Activated T-cell treated with anti-CD3 and anti-CD28 coated beads, Interleukin-2, amount 50 U/mL, for 24 hours (primary cell): ENCODE measurements around the gene FOXJ3.

Experiments used
- DNase-seq: peaks from one replicate; pipeline ENCODE4 v3.0.0-alpha.2; 2020
- H3K27ac Mint-ChIP-seq: 2 replicates; pipeline ENCODE4 v1.8.0; 2020; ENCODE audit warnings: mild to moderate bottlenecking, mixed read lengths
- H3K27me3 Mint-ChIP-seq: 2 replicates; pipeline ENCODE4 v1.8.0; 2020; ENCODE audit warnings: mixed read lengths
- H3K36me3 Mint-ChIP-seq: 2 replicates; pipeline ENCODE4 v1.8.0; 2020; ENCODE audit warnings: low read depth, mixed read lengths
- H3K4me1 Mint-ChIP-seq: 2 replicates; pipeline ENCODE4 v1.8.0; 2020; ENCODE audit warnings: low read depth, mixed read lengths
- H3K4me3 Mint-ChIP-seq: 2 replicates; pipeline ENCODE4 v1.8.0; 2020; ENCODE audit warnings: mild to moderate bottlenecking, moderate library complexity, mixed read lengths
- H3K9me3 Mint-ChIP-seq: 2 replicates; pipeline ENCODE4 v1.8.0; 2020; ENCODE audit warnings: mixed read lengths

Gene FOXJ3

GRCh38 chr1:42348498-42348897, 13.5 kb upstream of the FOXJ3 start:
- Mint-ChIP-seq H3K36me3 (no peaks in the 10 kb centered on the region), H3K4me1 (no peaks in the 10 kb centered on the region), H3K4me3 (no peak overlapping the region), H3K27ac (no peak overlapping the region), H3K27me3 (peaks cover 34% of the 10 kb centered on the region), H3K9me3 (no peaks in the 10 kb centered on the region)
- no peak for DNase-seq

- no peaks in the 10 kb centered on the region for H3K36me3 Mint-ChIP-seq
- peaks cover 10% of the 10 kb centered on the region for H3K27me3 Mint-ChIP-seq
- no peak for DNase-seq
- peaks cover 3% of the 10 kb centered on the region for H3K4me1 Mint-ChIP-seq
- no peaks in the 10 kb centered on the region for H3K9me3 Mint-ChIP-seq
- no peak overlapping the region for H3K4me3 Mint-ChIP-seq
- no peak overlapping the region for H3K27ac Mint-ChIP-seq
Observed at GRCh38 chr1:42343049-42343448, 8.0 kb upstream of the FOXJ3 start.

- Mint-ChIP-seq H3K27ac (no peak overlapping the region), H3K36me3 (peaks cover under 1% of the 10 kb centered on the region), H3K4me1 (peaks cover 14% of the 10 kb centered on the region), H3K4me3 (no peak overlapping the region), H3K9me3 (no peaks in the 10 kb centered on the region), H3K27me3 (peaks cover 4% of the 10 kb centered on the region)
- no peak for DNase-seq
Observed at GRCh38 chr1:42340901-42341300, 5.9 kb upstream of the FOXJ3 start.

- DNase-seq = no peak
Observed at GRCh38 chr1:42340093-42340492, 5.1 kb upstream of the FOXJ3 start.

GRCh38 chr1:42336978-42337377, 1.9 kb upstream of the FOXJ3 start:
- Mint-ChIP-seq H3K27ac (no peak overlapping the region), H3K36me3 (peaks cover 17% of the 10 kb centered on the region), H3K4me3 (no peak overlapping the region), H3K27me3 (no peaks in the 10 kb centered on the region), H3K4me1 (peaks cover 38% of the 10 kb centered on the region), H3K9me3 (no peaks in the 10 kb centered on the region)
- no peak for DNase-seq

More at GRCh38 chr1:42340093-42340492, 5.1 kb upstream of the FOXJ3 start:
- H3K4me3 Mint-ChIP-seq = no peak overlapping the region
- peaks cover 6% of the 10 kb centered on the region for H3K36me3 Mint-ChIP-seq
- H3K27me3 Mint-ChIP-seq = peaks cover under 1% of the 10 kb centered on the region
- peaks cover 16% of the 10 kb centered on the region for H3K4me1 Mint-ChIP-seq
- H3K27ac Mint-ChIP-seq = no peak overlapping the region
- H3K9me3 Mint-ChIP-seq = no peaks in the 10 kb centered on the region

- Mint-ChIP-seq H3K4me3 (peak overlapping the region; percentile 90), H3K36me3 (peaks cover 19% of the 10 kb centered on the region), H3K4me1 (peaks cover 44% of the 10 kb centered on the region), H3K27ac (peak overlapping the region; percentile 90), H3K27me3 (no peaks in the 10 kb centered on the region), H3K9me3 (no peaks in the 10 kb centered on the region)
- DNase-seq = no peak
Observed at GRCh38 chr1:42335809-42336518, 929 bp upstream of the FOXJ3 start.

GRCh38 chr1:42334240-42335049, 590 bp downstream of the FOXJ3 start:
- H3K4me3 Mint-ChIP-seq = peak overlapping the region; percentile 94

GRCh38 chr1:42333662-42334239, 1.3 kb downstream of the FOXJ3 start:
- DNase-seq = no peak
- Mint-ChIP-seq H3K27ac (peak overlapping the region; percentile 93), H3K27me3 (no peaks in the 10 kb centered on the region), H3K36me3 (peaks cover 25% of the 10 kb centered on the region), H3K9me3 (no peaks in the 10 kb centered on the region), H3K4me3 (peak overlapping the region; percentile 94), H3K4me1 (peaks cover 62% of the 10 kb centered on the region)

More at GRCh38 chr1:42334240-42335049, 590 bp downstream of the FOXJ3 start:
- DNase-seq = no peak
- peak overlapping the region; percentile 93 for H3K27ac Mint-ChIP-seq
- no peaks in the 10 kb centered on the region for H3K27me3 Mint-ChIP-seq
- no peaks in the 10 kb centered on the region for H3K9me3 Mint-ChIP-seq
- peaks cover 55% of the 10 kb centered on the region for H3K4me1 Mint-ChIP-seq
- peaks cover 25% of the 10 kb centered on the region for H3K36me3 Mint-ChIP-seq

GRCh38 chr1:42332877-42333276, 2.2 kb downstream of the FOXJ3 start:
- no peak for DNase-seq
- H3K27me3 Mint-ChIP-seq = no peaks in the 10 kb centered on the region
- H3K4me1 Mint-ChIP-seq = peaks cover 67% of the 10 kb centered on the region
- peaks cover 25% of the 10 kb centered on the region for H3K36me3 Mint-ChIP-seq
- H3K4me3 Mint-ChIP-seq = peak overlapping the region; percentile 94
- H3K27ac Mint-ChIP-seq = no peak overlapping the region
- no peaks in the 10 kb centered on the region for H3K9me3 Mint-ChIP-seq

GRCh38 chr1:42330215-42330614, 4.8 kb downstream of the FOXJ3 start:
- Mint-ChIP-seq H3K4me3 (no peak overlapping the region), H3K27me3 (no peaks in the 10 kb centered on the region), H3K9me3 (no peaks in the 10 kb centered on the region), H3K27ac (no peak overlapping the region), H3K36me3 (peaks cover 21% of the 10 kb centered on the region), H3K4me1 (peaks cover 80% of the 10 kb centered on the region)
- no peak for DNase-seq

GRCh38 chr1:42328916-42329496, 6.0 kb downstream of the FOXJ3 start:
- Mint-ChIP-seq H3K27ac (no peak overlapping the region), H3K4me1 (peaks cover 85% of the 10 kb centered on the region), H3K4me3 (no peak overlapping the region)

GRCh38 chr1:42328047-42328625, 6.9 kb downstream of the FOXJ3 start:
- H3K4me1 Mint-ChIP-seq = peaks cover 83% of the 10 kb centered on the region
- no peak overlapping the region for H3K4me3 Mint-ChIP-seq
- no peak overlapping the region for H3K27ac Mint-ChIP-seq
- H3K9me3 Mint-ChIP-seq = no peaks in the 10 kb centered on the region
- H3K36me3 Mint-ChIP-seq = peaks cover 15% of the 10 kb centered on the region
- no peak for DNase-seq
- no peaks in the 10 kb centered on the region for H3K27me3 Mint-ChIP-seq

More at GRCh38 chr1:42328916-42329496, 6.0 kb downstream of the FOXJ3 start:
- DNase-seq = no peak
- H3K9me3 Mint-ChIP-seq = no peaks in the 10 kb centered on the region
- H3K36me3 Mint-ChIP-seq = peaks cover 16% of the 10 kb centered on the region
- no peaks in the 10 kb centered on the region for H3K27me3 Mint-ChIP-seq

- peaks cover 86% of the 10 kb centered on the region for H3K4me1 Mint-ChIP-seq
- no peak for DNase-seq
- no peaks in the 10 kb centered on the region for H3K9me3 Mint-ChIP-seq
- H3K27ac Mint-ChIP-seq = peak overlapping the region; percentile 61
- H3K36me3 Mint-ChIP-seq = peaks cover 25% of the 10 kb centered on the region
- no peaks in the 10 kb centered on the region for H3K27me3 Mint-ChIP-seq
- no peak overlapping the region for H3K4me3 Mint-ChIP-seq
Observed at GRCh38 chr1:42325014-42325402, 10.0 kb downstream of the FOXJ3 start.

GRCh38 chr1:42324398-42325013, 10.5 kb downstream of the FOXJ3 start:
- H3K27ac Mint-ChIP-seq = no peak overlapping the region
- no peaks in the 10 kb centered on the region for H3K27me3 Mint-ChIP-seq
- H3K9me3 Mint-ChIP-seq = no peaks in the 10 kb centered on the region
- no peak for DNase-seq
- peaks cover 87% of the 10 kb centered on the region for H3K4me1 Mint-ChIP-seq
- no peak overlapping the region for H3K4me3 Mint-ChIP-seq
- peaks cover 25% of the 10 kb centered on the region for H3K36me3 Mint-ChIP-seq
